ENCODE results near the gene IGFBP4.

Gene IGFBP4

GRCh38 chr17:40496634-40497420 is 53.6 kb downstream of the IGFBP4 start:
- Histone ChIP-seq H3K27me3 (ENCODE audit: insufficient read depth, low read length) (no peaks in the 10 kb centered on the region), H3K36me3 (ENCODE audit: insufficient read depth, low read length) (no peaks in the 10 kb centered on the region), H3K4me1 (ENCODE audit: insufficient read depth, low read length) (peaks cover 14% of the 10 kb centered on the region), H3K9ac (ENCODE audit: low read depth, low read length) (no peak overlapping the region), H3K4me3 (ENCODE audit: low read length) (no peak overlapping the region), H3K9me3 (ENCODE audit: insufficient read depth, low read depth, low read length) (no peaks in the 10 kb centered on the region), H3K27ac (ENCODE audit: low read depth, low read length) (no peak overlapping the region)
- WGBS: 92% methylated on average over 7 of the region's 9 CpGs

GRCh38 chr17:40497695-40498094 is 54.4 kb downstream of the IGFBP4 start:
- no peaks in the 10 kb centered on the region for H3K27me3 ChIP-seq (ENCODE audit: insufficient read depth, low read length)
- no peaks in the 10 kb centered on the region for H3K9me3 ChIP-seq (ENCODE audit: insufficient read depth, low read depth, low read length)
- no peak overlapping the region for H3K27ac ChIP-seq (ENCODE audit: low read depth, low read length)
- H3K9ac ChIP-seq (ENCODE audit: low read depth, low read length): no peak overlapping the region
- 74% methylated on average over 2 of the region's 2 CpGs for WGBS
- H3K36me3 ChIP-seq (ENCODE audit: insufficient read depth, low read length): no peaks in the 10 kb centered on the region
- peaks cover 14% of the 10 kb centered on the region for H3K4me1 ChIP-seq (ENCODE audit: insufficient read depth, low read length)
- H3K4me3 ChIP-seq (ENCODE audit: low read length): no peak overlapping the region

DNA sequence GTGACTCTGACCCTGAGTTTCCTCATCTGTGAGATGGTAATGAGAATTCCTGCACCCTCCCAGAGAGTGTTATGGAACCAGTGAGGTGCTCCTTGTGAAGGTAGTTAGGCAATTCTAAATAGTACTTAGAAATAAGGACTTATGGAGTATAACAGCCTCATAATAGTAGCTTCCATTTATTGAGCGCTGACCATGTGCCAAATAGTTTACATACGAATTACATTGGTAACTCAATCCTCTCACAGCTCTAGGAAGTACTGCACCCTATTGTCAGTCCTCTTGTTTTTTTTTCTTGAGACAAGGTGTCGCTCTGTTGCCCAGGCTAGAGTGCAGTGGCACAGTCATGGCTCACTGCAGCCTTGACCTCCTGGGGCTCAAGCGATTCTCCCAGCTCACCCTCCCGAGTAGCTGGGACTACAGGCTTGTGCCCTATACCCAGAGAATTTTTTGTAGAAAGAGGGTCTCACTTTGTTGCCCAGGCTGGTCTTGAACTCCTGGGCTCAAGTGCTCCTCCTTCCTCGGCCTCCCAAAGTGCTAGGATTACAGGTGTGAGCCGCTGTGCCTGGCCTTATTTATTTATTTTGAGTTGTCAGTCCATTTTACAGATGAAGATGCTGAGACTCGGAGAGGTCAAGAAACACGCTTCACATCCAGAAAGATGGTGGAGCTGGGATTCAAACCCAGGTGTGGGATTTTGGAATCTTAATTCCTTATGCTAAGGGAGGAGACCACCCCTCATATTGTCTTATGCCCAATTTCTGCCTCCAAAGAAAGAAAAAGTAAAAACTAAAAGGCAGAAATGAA is 55.2 kb downstream of the IGFBP4 start:
- Histone ChIP-seq H3K36me3 (ENCODE audit: insufficient read depth, low read length) (no peaks in the 10 kb centered on the region), H3K4me3 (ENCODE audit: low read length) (no peak overlapping the region), H3K9me3 (ENCODE audit: insufficient read depth, low read depth, low read length) (no peaks in the 10 kb centered on the region), H3K4me1 (ENCODE audit: insufficient read depth, low read length) (peaks cover 14% of the 10 kb centered on the region), H3K27ac (ENCODE audit: low read depth, low read length) (no peak overlapping the region), H3K27me3 (ENCODE audit: insufficient read depth, low read length) (no peaks in the 10 kb centered on the region), H3K9ac (ENCODE audit: low read depth, low read length) (no peak overlapping the region)
- WGBS: 78% methylated on average over 9 of the region's 9 CpGs

GRCh38 chr17:40499551-40500189 is 56.4 kb downstream of the IGFBP4 start:
- no peak overlapping the region for H3K9ac ChIP-seq (ENCODE audit: low read depth, low read length)
- H3K9me3 ChIP-seq (ENCODE audit: insufficient read depth, low read depth, low read length): no peaks in the 10 kb centered on the region
- H3K4me3 ChIP-seq (ENCODE audit: low read length): no peak overlapping the region
- WGBS: 50% methylated on average over 17 of the region's 17 CpGs
- 0 out of 2 replicates have a peak overlapping the region, but pooled peaks have one; percentile 10 for H3K27ac ChIP-seq (ENCODE audit: low read depth, low read length)
- no peaks in the 10 kb centered on the region for H3K27me3 ChIP-seq (ENCODE audit: insufficient read depth, low read length)
- H3K4me1 ChIP-seq (ENCODE audit: insufficient read depth, low read length): peaks cover 14% of the 10 kb centered on the region
- H3K36me3 ChIP-seq (ENCODE audit: insufficient read depth, low read length): no peaks in the 10 kb centered on the region

DNA sequence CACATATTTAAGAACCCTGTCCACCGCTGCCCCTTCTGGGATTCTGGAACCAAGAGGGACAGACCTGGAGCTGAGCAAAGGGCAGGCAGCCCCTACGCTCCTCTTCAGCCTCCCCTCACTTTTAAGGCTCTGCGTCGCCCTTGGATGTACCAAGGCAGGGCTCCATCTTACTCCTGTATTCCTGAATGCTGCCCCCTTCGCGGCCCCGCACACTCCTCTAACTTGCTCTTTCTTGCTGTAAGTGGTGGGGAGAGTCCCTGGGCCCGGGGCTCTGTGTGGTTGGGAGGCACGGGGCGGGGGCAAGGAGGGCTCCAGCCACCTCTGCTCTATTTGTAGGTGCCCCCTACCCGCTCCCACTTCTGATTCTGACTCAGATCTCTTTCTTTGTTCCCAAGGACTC is 56.9 kb downstream of the IGFBP4 start:
- H3K9ac ChIP-seq (ENCODE audit: low read depth, low read length): no peak overlapping the region
- no peak overlapping the region for H3K27ac ChIP-seq (ENCODE audit: low read depth, low read length)
- no peak overlapping the region for H3K4me3 ChIP-seq (ENCODE audit: low read length)
- H3K4me1 ChIP-seq (ENCODE audit: insufficient read depth, low read length): peaks cover 14% of the 10 kb centered on the region
- H3K27me3 ChIP-seq (ENCODE audit: insufficient read depth, low read length): no peaks in the 10 kb centered on the region
- H3K9me3 ChIP-seq (ENCODE audit: insufficient read depth, low read depth, low read length): no peaks in the 10 kb centered on the region
- 93% methylated on average over 11 of the region's 11 CpGs for WGBS
- H3K36me3 ChIP-seq (ENCODE audit: insufficient read depth, low read length): no peaks in the 10 kb centered on the region

GRCh38 chr17:40500709-40501108 is 57.5 kb downstream of the IGFBP4 start:
- Histone ChIP-seq H3K27me3 (ENCODE audit: insufficient read depth, low read length) (no peaks in the 10 kb centered on the region), H3K36me3 (ENCODE audit: insufficient read depth, low read length) (no peaks in the 10 kb centered on the region), H3K4me3 (ENCODE audit: low read length) (no peak overlapping the region), H3K4me1 (ENCODE audit: insufficient read depth, low read length) (peaks cover 14% of the 10 kb centered on the region), H3K9ac (ENCODE audit: low read depth, low read length) (no peak overlapping the region), H3K27ac (ENCODE audit: low read depth, low read length) (no peak overlapping the region), H3K9me3 (ENCODE audit: insufficient read depth, low read depth, low read length) (no peaks in the 10 kb centered on the region)
- WGBS: 93% methylated on average over 10 of the region's 10 CpGs

- WGBS: 75% methylated on average over 7 of the region's 7 CpGs
- Histone ChIP-seq H3K4me3 (ENCODE audit: low read length) (no peak within 1 kb of the TSS), H3K4me1 (ENCODE audit: insufficient read depth, low read length) (peaks cover 14% of the 10 kb centered on the region), H3K36me3 (ENCODE audit: insufficient read depth, low read length) (no peaks in the 10 kb centered on the region), H3K27me3 (ENCODE audit: insufficient read depth, low read length) (no peaks in the 10 kb centered on the region), H3K27ac (ENCODE audit: low read depth, low read length) (no peak within 1 kb of the TSS), H3K9me3 (ENCODE audit: insufficient read depth, low read depth, low read length) (no peaks in the 10 kb centered on the region), H3K9ac (ENCODE audit: low read depth, low read length) (no peak within 1 kb of the TSS)
These were observed 58.3 kb downstream of the IGFBP4 start, which contains the start of gene TNS4 for GRCh38 chr17:40501499-40501911. Gene TNS4 (minus strand): TSS chr17:40501623. CDS start chr17:40496425, 5,198 bp downstream.

DNA sequence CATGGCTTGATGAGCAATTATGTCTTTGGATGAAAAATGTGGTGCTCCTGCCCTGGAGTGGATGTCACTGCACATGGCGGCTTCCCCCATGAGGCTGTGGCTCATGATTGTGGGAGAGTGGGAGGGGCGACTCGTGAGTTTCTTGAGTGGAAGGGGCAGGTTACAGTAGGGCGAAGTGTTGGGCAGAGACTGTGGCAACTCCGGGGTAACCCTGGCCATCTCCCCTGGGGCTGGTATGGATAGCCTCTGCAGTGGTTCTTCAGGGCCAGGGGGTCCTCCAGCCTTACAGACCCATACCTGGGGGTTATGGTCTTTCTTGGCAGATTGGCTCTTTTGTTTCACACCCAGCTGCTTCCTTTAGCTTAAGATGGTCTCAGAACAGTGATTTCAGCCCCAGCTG is 59.5 kb downstream of the IGFBP4 start:
- Histone ChIP-seq H3K9me3 (ENCODE audit: insufficient read depth, low read depth, low read length) (no peaks in the 10 kb centered on the region), H3K9ac (ENCODE audit: low read depth, low read length) (no peak overlapping the region), H3K27me3 (ENCODE audit: insufficient read depth, low read length) (no peaks in the 10 kb centered on the region), H3K36me3 (ENCODE audit: insufficient read depth, low read length) (no peaks in the 10 kb centered on the region), H3K4me3 (ENCODE audit: low read length) (no peak overlapping the region), H3K4me1 (ENCODE audit: insufficient read depth, low read length) (peaks cover 13% of the 10 kb centered on the region), H3K27ac (ENCODE audit: low read depth, low read length) (no peak overlapping the region)
- 91% methylated on average over 5 of the region's 5 CpGs for WGBS

- WGBS: no CpG with 5 or more reads among the region's 2 CpGs
- no peaks in the 10 kb centered on the region for H3K9me3 ChIP-seq (ENCODE audit: insufficient read depth, low read depth, low read length)
- no peak overlapping the region for H3K27ac ChIP-seq (ENCODE audit: low read depth, low read length)
- no peak overlapping the region for H3K4me3 ChIP-seq (ENCODE audit: low read length)
- no peaks in the 10 kb centered on the region for H3K36me3 ChIP-seq (ENCODE audit: insufficient read depth, low read length)
- H3K9ac ChIP-seq (ENCODE audit: low read depth, low read length): no peak overlapping the region
- H3K27me3 ChIP-seq (ENCODE audit: insufficient read depth, low read length): no peaks in the 10 kb centered on the region
- H3K4me1 ChIP-seq (ENCODE audit: insufficient read depth, low read length): peaks cover 8% of the 10 kb centered on the region
These were observed 59.9 kb downstream of the IGFBP4 start for GRCh38 chr17:40503154-40503553.

DNA sequence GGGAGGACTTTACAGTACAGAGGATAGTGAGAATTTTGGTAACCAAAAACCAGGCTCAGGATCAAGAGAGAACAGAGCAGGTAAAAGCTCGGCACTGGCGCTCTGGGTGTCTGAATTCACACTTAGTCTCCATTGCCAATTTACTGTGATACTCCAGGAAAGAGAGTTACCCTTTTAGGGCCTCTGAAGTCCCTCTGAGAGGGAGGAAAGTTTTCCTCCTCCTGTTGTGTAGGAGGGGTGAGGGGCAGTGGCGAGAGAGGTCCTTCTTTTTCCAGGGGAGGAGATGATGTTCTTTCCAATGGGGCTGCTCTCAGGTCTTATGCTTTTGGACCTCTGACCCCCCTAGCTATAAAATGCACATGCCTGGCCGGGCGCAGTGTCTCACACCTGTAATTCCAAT is 63.5 kb downstream of the IGFBP4 start:
- Histone ChIP-seq H3K27me3 (ENCODE audit: insufficient read depth, low read length) (no peaks in the 10 kb centered on the region), H3K4me1 (ENCODE audit: insufficient read depth, low read length) (peaks cover 7% of the 10 kb centered on the region), H3K9me3 (ENCODE audit: insufficient read depth, low read depth, low read length) (no peaks in the 10 kb centered on the region), H3K36me3 (ENCODE audit: insufficient read depth, low read length) (no peaks in the 10 kb centered on the region), H3K9ac (ENCODE audit: low read depth, low read length) (no peak overlapping the region), H3K4me3 (ENCODE audit: low read length) (no peak overlapping the region), H3K27ac (ENCODE audit: low read depth, low read length) (no peak overlapping the region)
- 83% methylated on average over 5 of the region's 5 CpGs for WGBS
